GM13977 (cell line): ENCODE measurements around the gene TNNT3.

ENCODE experiments used
- DNase-seq: peaks from one replicate; pipeline ENCODE4 v3.0.0; 2012; ENCODE audit warnings: low spot score
- CTCF ChIP-seq: IDR thresholded peaks from 2 replicates; pipeline ENCODE4 v1.5.1; 2012; ENCODE audit warnings: mild to moderate bottlenecking, control low read depth; ENCODE audit not compliant: insufficient read depth; ENCODE audit errors: extremely low read depth, missing control alignments
- in situ Hi-C: fragments of 300-500 bp; cut with MboI; formaldehyde crosslinking; loops from one replicate; pipeline ENCODE4 v1.12.0; 2022; ENCODE audit warnings: low sequenced_read_pairs, low pct_unique_long_range_greater_than_20kb, mixed read lengths, inconsistent platforms; ENCODE audit not compliant: unreplicated experiment

Gene TNNT3

GRCh38 chr11:1987024-1987423 is 67.5 kb downstream of the TNNT3 start:
- TF ChIP-seq CTCF = no peak
- DNase-seq = no peak
- in situ Hi-C loops = no loop called here

DNA sequence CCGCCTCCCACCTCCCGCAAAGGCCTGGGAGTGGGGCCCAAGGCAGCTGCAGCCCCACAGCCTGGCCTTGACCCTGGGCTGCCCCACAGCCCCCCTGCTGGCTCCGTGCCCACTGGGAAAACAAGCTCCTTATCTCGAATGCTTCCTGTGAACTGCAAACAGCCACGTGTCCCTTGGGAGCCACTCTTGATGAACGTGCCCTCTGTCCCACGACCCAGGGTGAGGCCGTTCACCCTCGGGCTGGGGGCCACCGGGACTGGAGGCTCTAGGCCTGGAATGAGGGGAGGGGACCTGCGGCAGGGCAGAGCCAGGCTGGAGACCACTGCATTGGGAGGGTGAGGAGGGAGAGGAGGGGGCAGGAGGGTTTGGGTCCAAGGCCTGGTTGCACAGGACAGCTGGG is 68.7 kb downstream of the TNNT3 start:
- DNase-seq = no peak
- no peak for TF ChIP-seq CTCF
- in situ Hi-C loops = no loop called here
